HL-60/S4 treated with phorbol 12-myristate 13-acetate at 8.2 ng/mL for 4 days and 3 days (cell line): ENCODE data around the gene KCNK10.
"Not testable (repeated sequence)": the region's sequence is repeated elsewhere in the genome, so short reads cannot be mapped to it uniquely, and the experiment has no call there.

Experiments used
- in situ Hi-C: fragments of 300-500 bp; cut with MboI; formaldehyde crosslinking; loops from 2 replicates; pipeline ENCODE4 v1.15.0; 2022; ENCODE audit warnings: low sequenced_read_pairs

The KCNK10 gene

GRCh38 chr14:88272390-88273269, 50.4 kb downstream of the KCNK10 start:
- in situ Hi-C loops = no loop called here

- in situ Hi-C loops = no loop called here
Observed at GRCh38 chr14:88271205-88271604, 51.9 kb downstream of the KCNK10 start.

- in situ Hi-C loops = no loop called here
Observed at GRCh38 chr14:88270776-88271175, 52.3 kb downstream of the KCNK10 start.

GRCh38 chr14:88269806-88270420, 53.2 kb downstream of the KCNK10 start:
- in situ Hi-C loops = no loop called here

- in situ Hi-C loops = no loop called here
Observed at GRCh38 chr14:88266474-88266873, 56.6 kb downstream of the KCNK10 start.

GRCh38 chr14:88264116-88264515, 59.0 kb downstream of the KCNK10 start:
- in situ Hi-C loops = no loop called here

GRCh38 chr14:88261302-88261701, 61.8 kb downstream of the KCNK10 start:
- in situ Hi-C loops = not testable (repeated sequence)

- in situ Hi-C loops = no loop called here
Observed at GRCh38 chr14:88258021-88258420, 65.0 kb downstream of the KCNK10 start.

GRCh38 chr14:88256997-88257950, 65.8 kb downstream of the KCNK10 start:
- in situ Hi-C loops = no loop called here

GRCh38 chr14:88255798-88256197, 67.3 kb downstream of the KCNK10 start:
- in situ Hi-C loops = no loop called here

GRCh38 chr14:88255196-88255595, 67.9 kb downstream of the KCNK10 start:
- in situ Hi-C loops = no loop called here

GRCh38 chr14:88252498-88252897, 70.6 kb downstream of the KCNK10 start:
- in situ Hi-C loops = no loop called here

- in situ Hi-C loops = no loop called here
Observed at GRCh38 chr14:88251650-88252049, 71.4 kb downstream of the KCNK10 start.

GRCh38 chr14:88249266-88249665, 73.8 kb downstream of the KCNK10 start:
- in situ Hi-C loops = no loop called here

GRCh38 chr14:88248606-88249005, 74.5 kb downstream of the KCNK10 start:
- in situ Hi-C loops = no loop called here

- in situ Hi-C loops = no loop called here
Observed at GRCh38 chr14:88247228-88247627, 75.8 kb downstream of the KCNK10 start.

- in situ Hi-C loops = no loop called here
Observed at GRCh38 chr14:88245321-88245720, 77.7 kb downstream of the KCNK10 start.

- in situ Hi-C loops = no loop called here
Observed at GRCh38 chr14:88243946-88244345, 79.1 kb downstream of the KCNK10 start.

- in situ Hi-C loops = no loop called here
Observed at GRCh38 chr14:88242446-88242845, 80.6 kb downstream of the KCNK10 start.

- in situ Hi-C loops = no loop called here
Observed at GRCh38 chr14:88241810-88242209, 81.3 kb downstream of the KCNK10 start.

- in situ Hi-C loops = no loop called here
Observed at GRCh38 chr14:88234442-88234841, 88.6 kb downstream of the KCNK10 start.
